ENCODE results near the gene FEM1B.
"Not testable (repeated sequence)": the region's sequence is repeated elsewhere in the genome, so short reads cannot be mapped to it uniquely, and the experiment has no call there.

Gene FEM1B

DNA sequence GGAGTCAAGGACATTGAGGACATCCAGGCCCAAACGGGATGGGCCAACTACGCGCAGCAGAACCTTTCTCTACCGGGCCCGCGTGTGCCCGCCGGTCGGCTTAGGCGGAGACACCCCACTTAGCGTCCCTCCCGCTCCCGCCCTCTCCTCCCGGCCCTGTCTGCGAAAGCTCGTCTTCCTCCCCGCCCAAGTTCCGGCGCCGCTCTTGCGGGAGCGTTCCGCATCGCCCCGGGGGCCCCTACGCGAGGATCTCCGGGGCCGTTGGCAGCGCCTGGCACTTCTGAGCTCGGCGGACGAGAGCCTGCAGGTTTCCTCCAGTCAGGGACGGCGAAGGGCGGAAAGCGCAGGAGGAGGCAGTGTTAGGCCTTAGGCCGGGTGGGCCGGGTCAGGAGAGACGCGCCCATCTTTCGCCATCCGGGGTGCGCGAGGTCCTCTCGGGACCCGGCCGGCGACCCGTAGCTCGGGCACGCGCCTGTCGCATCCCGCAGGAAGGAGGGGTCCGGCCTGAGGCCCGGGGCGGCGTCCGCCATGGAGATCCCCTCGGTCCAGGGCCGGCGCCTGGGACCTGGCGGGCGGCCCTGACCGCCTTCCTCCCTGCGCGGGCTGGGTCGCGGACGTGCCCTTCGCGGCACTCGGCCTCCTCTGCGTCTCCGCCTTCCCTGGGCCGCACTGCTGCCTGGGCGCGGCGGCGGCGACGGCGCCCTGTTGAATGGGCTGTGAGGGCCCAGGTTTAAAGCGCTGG is at the start of gene FEM1B:
Gene FEM1B (plus strand): TSS at position 143 of the 742 bp plus-strand sequence. CDS start 673 bp downstream, outside the sequence.
- DNase-seq: peak; percentile 39

DNA sequence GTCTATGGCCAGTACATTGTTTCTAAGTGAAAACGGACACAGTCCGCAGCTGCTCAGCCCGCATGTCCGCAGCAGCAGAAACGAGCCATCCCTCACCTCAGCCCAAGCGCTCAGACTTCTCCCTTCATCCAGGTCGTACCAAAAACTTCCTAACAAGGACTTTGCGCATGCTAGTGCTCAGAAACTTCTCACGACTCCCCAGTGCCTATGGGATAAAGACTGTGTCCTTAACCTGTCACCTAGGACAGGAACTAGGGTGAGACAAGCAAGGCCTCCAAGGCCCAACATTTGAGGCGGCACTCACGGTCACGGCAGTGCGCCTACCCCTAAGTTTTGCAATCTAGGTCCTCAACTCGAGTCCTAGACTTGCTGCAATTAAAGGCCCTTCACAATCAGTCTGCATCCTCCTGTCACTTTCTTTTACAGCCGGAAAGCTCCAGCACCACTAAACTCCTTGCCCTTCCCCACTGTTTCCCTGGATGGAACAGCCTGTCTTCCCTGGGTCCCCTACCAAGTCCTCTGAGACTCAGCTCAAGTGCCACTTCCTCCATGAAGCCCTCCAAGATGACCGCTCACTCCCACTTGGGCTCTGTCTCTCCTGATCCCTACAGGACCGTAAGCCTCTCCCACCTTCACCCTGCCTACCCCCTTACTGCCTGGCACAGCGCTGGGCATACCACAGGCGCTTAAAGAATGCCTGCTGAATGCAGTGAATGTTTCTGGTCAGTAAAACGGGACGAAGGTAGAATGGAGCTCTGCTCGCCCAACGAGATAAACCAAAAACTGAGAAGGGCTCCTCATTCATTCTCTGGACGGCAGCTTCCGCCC is 49.2 kb upstream of the FEM1B start:
- DNase-seq: no peak

DNA sequence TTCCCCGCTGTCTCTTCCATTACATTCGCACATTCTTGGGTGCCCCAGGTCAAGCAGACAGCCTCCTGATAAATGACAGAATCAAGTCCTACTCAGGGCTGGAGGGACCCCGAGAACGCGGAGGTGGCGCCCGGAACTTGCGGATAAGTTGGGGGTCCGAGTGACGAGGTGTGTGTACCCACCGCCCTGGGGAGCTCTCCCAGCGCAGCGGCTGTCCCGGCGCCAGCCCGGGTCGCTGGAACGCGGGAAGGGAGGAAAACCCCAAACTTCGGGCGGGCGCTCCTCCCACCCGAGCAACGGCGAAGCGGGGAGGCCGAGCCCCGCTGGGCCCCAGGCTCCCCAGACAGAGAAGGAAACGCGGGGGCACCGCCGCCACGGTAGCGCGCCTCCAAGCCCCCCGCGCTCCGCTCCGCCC is 48.6 kb upstream of the FEM1B start:
- no peak for DNase-seq

DNA sequence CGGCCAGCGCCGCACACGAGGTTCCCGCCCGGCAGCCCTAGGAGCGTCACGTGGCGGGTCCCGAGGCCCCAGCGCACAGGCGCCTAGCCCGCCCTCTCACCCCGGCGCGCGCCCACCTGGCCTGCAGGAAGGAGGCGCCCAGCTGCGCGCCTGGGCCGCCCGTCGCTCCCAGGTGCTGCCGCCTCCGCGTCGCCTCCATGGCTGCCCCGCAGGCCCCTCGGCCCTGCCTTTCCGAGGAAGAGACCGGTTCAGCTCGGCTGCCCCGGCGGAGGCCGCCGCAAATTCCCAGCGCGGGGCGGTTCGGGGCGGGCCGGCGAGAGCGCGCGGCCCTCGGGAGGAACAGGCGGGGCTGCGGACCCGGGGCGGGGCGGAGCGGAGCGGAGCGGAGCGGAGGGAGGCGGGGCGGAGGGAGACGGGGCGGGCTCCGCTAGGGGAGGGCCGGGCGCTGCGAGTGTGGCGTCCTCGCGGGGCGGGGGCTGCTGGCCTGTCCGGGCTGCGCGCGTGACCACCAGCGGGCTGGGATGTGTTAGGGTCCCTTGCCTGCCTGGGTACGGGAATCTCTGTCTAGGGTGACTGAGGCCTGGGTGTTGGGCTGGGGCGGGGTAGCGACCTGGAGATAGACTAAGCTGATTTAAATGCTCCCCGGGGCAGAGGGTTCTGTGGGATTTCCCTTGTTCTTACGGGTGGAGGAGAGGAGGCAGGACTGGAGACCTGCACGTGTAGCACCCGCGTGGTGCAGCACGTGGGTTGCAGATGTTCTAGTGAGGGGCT is 48.0 kb upstream of the FEM1B start, which contains the start of gene CLN6:
Gene CLN6 (minus strand): TSS at position 343 of the 771 bp plus-strand sequence. CDS start 144 bp downstream, at position 199.
- no peak for DNase-seq

DNA sequence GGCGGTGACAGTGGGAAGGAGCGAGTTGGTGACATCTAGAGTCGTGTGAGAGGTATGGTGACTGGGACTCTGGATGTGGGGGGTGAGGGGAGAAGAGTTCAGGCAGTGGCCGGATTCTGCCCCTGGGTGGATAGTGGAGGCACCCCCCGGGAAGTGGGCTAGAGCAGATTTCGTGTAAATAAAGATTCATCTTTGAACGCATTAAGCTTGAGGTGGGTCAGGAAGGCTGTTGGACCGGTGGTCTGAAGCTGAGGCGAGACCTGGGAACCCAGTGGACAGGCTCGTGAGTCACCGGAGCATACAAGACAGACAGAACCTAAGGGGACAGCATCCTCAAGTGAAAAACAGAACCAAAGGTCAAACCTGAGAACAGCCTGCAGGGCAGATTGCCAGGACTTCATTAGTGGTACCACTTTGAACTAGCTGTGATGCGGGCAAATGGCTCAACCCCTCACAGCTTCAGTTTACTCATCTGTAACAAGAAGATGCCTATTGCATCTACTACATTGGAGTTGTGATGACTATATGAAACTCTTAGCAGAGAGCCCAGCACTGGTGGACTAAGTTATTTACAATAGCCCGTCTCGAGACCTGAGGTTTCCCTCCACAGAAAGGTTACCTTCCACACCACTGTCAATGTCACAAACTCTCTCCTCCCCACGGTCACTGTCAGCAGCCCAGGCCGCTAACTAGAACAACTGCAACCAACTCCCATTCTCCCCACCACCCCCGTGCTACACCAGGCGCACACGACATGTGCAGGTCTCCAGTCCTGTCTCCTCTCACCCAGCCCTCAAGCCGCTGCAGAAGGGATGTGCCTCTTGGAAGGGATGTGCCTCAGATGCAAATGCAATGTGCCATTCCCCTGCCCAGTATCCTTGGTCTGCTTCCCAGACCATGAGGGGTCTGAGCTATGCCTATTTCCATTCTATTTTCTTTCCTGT is 47.1 kb upstream of the FEM1B start:
- no peak for DNase-seq

DNA sequence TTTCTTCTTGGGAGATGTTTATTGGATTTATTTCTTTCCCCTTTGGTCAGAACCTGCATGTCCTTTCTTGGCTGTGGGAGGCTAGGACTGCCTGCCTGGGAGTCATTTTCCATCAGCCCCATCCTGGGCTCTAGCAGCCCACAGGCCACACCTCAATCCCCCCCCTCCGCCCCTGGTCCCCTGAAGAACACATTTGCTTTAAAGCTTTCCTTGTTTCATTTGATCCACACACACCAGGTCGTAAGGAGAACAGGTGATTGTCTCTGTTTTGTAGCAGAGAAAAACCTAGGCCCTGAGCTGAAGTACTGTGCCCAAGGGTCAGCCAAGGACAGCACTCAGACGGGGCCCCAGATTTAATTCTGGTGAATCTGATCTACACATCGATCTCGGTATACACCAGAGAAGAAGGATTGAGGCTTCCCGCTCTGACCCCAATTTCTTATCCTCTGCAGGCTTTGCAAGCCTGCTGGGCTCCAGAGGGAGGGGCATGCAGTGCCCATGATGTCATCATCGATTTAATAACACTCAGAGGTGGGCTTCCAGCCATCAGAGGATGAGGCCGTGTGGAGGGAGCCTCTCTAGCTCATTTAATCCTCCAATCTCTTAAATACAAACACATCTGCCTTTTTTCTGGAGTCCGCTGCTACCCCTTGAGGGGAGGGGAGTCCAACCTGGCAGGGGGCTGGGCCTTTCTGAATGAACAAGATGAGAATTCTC is 46.3 kb upstream of the FEM1B start:
- DNase-seq: no peak

DNA sequence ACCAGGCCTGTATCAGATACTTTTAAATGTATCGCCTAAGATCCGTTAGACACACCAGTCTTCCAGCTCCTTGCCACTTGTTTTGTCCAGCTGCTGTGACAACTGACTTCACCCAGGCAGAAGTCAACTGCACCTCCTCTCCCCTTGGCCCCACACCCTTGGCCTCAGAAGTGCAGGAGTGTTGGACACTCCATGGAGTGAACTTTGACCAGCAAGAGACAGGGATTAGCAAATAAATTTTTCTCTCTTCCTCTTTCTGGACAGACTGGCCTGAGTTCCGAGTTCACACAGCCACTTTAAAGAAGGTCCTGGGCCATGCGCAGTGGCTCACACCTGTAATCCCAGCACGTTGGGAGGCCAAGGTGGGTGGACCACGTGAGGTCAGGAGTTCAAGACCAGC is 45.1 kb upstream of the FEM1B start:
- DNase-seq: no peak

DNA sequence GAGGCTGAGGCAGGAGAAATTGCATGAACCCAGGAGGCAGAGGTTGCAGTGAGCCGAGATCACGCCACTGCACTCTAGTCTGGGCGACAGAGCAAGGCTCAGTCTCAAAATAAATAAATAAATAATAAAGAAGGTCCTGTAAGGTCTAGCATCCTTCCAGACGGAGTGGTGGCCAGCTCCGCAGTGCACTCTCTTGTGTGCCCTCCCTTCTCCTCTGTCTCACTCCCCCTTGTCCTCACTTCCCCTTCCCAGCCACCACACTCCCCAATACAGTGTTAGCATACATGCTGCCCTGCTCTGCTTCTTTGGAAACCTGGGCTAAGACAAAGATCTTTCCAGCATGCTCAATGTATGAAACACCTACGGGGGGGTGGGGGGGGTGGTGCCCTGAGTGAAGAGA is 44.6 kb upstream of the FEM1B start:
- DNase-seq: no peak

DNA sequence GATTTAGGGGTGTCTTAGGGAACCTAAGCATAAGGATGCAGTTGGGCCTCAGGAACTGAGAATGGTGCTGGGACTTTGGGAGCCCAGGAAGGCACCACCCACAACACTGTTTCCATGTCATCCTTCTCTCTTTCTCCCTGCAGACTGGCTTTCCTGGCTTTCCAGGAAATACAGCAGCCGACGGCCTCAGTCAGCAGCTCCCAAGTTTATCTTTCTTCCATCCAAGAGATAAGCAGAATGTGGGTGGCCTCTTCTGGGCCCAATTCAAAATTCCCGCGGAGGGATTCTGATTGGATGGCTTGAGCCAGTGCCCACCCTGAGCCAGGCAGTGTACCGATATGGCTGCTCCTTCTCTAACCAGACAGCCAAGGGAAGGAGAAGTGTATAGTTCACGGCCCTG is 43.5 kb upstream of the FEM1B start:
- no peak for DNase-seq

DNA sequence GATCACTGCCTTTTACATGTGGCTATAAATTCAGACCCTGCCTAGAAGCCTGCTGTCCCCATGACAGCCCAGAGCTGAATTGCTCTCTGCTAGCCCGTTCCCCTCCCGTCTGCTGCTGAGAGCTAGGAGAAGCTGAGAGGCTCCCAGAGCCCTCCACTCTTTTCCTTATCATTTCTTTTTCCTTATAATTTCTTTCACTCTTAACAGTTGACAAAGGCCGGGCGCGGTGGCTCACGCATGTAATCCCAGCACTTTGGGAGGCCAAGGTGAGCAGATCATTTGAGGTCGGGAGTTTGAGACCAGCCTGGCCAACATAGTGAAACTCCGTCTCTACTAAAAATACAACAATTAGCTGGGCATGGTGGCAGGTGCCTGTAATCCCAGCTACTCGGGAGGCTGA is 43.0 kb upstream of the FEM1B start:
- not testable (repeated sequence) for DNase-seq

DNA sequence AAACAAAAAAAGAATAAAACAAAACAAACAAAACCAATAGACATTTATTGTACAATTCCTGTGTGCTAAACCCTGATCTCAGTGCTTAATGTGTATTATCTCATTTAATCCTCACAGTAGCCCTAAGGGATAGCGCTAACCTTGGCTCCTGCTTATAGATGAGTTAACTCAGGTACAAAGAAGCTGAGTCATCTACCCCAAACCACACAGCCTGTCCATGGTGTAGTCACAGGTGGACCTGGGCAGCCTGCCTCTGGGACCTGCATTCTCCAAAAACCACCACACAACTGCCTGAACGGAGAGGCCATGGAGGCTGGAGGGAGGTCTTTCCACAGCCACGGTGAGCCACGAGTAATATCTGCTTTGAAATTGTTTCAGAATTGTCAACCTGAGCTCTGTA is 42.5 kb upstream of the FEM1B start:
- DNase-seq: no peak

DNA sequence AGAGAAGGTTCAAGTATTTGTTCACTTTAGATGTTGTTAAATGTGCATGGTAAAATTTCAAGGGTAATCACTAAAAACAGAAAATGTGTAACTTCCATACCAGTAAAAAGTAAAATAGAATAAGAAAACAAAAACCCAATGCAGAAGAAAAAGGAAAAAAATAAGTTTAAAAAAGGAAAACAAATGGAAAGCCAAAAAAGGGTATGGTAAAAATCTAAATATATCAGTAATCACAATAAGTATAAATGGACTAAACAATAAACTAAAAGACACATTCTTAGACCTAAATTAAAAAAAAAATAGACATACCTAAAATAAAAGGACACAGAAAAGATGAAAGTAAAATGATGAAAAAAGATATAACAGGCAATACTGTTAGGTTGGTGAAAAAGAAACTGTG is 38.5 kb upstream of the FEM1B start:
- no peak for DNase-seq

DNA sequence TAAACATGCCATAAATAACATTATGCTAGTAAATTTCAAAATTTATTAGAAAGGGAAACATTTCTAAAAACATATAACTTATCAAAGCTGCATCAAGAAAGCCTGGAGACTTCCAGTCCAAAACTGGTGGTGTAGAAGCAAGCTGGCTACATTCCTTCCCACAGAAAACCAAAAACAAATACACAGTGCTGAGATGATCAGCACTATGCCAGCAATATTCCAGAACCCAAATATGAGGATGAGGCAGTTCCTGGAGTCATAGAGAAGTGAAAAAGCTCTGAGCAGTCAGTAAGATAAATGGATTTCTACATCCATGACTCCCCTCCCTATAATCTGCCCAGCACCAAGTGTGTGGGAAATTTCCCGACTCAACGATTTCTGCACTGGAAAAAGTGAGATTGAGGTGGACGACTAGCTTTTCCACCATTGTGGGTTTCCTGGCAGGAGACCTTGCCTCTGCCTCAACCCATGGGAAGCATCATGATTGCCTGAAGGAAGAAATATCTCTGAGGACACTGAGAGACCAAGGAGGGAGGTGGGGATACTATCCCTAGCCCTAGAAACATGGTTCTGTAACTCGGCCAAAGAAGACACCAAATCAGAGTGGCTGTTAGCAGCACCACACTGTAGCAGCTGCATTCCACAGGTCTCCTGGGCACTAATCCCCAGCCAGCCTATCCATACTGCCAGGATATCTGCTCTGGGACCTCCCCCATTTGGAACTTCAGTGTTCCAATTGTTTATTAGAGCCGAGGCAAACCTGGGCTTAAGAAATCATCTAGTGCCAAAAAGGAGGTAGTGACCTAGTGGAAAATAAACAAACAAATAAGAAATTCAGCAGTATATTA is 36.2 kb upstream of the FEM1B start:
- no peak for DNase-seq

DNA sequence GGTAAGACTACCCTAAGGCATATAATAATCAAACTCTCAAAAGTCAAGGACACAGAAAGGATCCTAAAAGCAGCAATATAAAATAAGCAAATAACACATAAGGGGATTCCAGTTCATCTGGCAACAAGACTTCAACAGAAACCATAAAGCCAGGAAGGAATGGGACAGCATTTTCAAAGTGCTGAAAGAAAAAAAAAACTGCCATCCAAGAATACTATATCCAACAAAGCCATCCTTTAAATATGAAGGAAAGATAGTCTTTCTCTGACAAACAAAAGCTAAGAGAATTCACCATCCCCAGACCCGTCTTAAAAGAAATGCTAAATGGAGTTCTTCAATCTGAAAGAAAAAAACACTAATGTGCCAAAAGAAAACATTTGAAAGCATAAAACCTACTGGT is 33.3 kb upstream of the FEM1B start:
- no peak for DNase-seq

DNA sequence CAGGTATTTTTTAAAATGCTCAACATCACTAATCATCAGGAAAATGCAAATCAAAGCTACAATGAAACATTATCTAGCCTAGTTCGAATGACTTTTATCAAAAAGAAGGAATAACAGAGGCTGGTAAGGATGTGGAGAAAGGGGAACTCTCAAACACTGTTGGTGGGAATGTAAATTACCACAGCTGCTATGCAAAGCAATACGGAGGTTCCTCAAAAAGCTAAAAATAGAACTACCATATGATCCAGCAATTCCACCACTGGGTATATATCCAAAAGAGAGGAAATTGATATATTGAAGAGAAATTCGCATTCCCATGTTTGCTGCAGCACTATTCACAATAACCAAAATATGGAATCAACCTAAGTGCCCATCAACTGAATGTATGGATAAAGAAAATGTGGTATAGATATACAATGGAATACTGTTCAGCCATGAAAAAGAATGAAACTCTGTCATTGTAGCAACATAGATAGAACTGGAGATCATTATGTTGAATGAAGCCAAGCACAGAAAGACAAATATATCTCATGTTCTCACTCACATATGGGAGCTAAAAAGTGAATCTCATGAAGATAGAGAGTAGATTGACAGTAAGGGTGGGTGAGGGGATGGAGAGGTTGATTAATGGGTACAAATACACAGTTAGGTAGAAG is 28.4 kb upstream of the FEM1B start:
- no peak for DNase-seq

DNA sequence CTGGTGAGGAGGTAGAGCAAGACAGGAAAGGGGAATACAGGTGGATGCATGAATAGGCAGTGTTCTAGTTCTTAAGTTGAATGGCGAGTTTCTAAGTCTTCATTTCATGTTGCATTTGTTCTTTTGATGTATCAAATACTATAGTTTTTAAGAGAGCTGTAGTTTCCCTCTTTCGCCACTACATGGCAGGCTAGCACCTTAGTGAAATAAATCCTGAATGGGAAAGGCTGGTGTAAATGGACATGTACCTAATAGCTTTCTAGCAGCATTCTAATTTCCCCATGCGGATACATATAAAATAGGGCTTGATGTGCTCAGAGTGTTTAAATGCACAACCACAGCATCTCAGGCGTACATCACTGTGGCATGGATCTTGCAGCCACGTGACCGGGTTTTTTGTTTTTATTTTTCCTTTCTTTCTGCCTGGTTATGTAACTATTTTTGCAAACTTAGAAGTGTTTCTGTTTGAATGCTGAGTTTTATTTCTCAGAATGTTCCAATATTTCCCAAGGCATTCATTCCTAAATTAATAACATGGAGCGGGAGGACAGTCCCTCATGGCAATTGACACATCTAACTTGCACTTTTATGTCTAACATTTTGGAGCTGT is 24.5 kb upstream of the FEM1B start:
- peak; percentile 9 for DNase-seq

DNA sequence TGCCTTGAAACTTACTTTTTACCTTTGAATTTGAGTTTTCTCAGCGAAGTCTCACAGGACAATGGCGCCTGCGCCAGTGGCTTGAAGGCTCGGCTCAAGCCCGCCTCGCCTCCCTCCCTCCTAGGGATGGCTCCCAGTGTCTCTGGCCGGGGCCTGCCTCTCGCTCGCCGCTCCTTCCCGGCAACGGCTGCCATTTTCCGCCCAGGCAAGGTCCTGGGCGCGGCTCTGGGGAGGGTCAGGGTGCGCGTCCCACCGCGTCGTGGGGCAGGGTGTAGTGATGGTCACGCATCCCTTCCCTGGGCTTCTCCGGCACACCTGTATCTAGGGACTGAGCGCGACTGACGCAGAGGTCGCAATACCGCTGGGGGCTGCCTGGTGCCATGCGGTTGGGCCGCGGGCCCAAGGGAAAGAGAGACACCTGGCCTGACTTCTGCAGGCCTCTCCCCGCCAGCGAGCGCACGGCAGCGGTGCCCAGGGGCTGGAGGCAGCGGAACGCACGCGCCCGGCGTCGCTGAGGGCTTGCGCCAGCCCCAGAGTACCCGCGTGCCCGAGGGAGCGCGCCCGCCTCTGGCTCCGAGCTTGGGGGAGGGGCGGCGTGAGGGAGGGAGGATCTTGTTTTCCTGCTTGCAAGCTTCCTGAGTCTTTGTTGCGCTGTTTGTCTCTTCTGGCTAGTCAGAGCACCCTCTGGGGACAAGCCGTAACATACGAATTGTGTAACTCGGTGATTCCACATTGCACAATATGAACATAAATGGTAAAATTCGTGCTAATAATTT is 20.7 kb upstream of the FEM1B start:
- peak; percentile 38 for DNase-seq

DNA sequence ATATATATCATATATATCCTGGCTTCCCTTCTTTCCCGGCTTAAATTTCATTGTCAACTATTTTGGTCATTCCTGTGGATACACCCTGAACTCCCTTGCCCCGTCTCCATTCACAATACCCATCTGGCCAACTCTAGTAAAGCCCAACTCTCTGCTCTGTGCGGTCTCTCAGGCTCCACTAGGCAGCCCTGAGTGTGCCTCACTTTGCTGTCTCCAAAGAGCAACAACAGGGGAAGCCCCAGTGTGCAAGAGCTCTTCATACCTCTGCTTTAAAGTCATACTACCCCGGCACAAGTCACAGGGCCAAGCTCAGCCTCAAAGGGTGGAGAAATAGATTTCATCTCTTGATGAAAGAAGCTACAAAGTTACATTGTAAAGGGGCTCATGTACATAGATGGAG is 18.9 kb upstream of the FEM1B start:
- no peak for DNase-seq

DNA sequence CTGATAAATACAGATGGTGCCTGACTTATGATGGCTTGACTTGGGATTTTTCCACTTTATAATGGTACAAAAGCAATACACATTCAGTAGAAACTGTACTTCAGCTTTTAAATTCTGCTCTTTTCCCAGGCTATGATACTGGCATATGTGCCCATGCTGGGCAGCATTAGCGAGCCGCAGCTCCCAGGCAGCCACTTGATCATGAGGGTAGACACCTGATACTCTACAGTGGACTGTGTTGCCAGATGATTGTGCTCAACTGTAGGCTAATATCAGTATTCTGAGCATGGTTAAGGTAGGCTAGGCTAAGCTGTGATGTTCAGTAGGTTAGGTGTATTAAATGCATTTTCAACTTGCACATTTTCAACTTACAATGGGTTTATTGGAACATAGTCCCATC is 17.7 kb upstream of the FEM1B start:
- peak; percentile 31 for DNase-seq
